CD14-positive monocyte (primary cell): Measurements from ENCODE around the gene HACD3. TPM values are rescaled to one million over a fixed set of nuclear protein-coding genes. Genes with fewer than 3 reads are reported as not detected.

Source experiments
- DNase-seq, 3 donors: peaks; one replicate each; pipeline ENCODE4 v3.0.0-alpha.2; 2011 to 2022
- H2AFZ ChIP-seq: 2 replicates; pipeline ENCODE4 v1.6.0; 2012; ENCODE audit warnings: mild to moderate bottlenecking, low read depth, low read length, inconsistent platforms; ENCODE audit not compliant: insufficient read depth, poor library complexity, severe bottlenecking
- H3K27ac ChIP-seq, 2 donors: 1 replicate in 1 of 2; 2 replicates in 1 of 2; pipeline ENCODE4 v1.5.1; 2012 to 2013; ENCODE audit warnings: low read length in 2 of 2, control low read depth in 1 of 2, inconsistent platforms in 1 of 2, low read depth in 1 of 2, mild to moderate bottlenecking in 1 of 2
- H3K27me3 ChIP-seq, 2 donors: one replicate each; pipeline versions ENCODE4 v1.6.0 to v1.6.1; 2011 to 2013; ENCODE audit warnings: low read length in 2 of 2; ENCODE audit not compliant: control insufficient read depth in 2 of 2, insufficient read depth in 2 of 2
- H3K36me3 ChIP-seq, 2 donors: replicated peaks in 1 of 2; 1 replicate in 1 of 2; 2 replicates in 1 of 2; pipeline versions ENCODE4 v1.5.1 to v1.6.1; 2012 to 2013; ENCODE audit warnings: low read length in 2 of 2, control low read depth in 1 of 2, inconsistent platforms in 1 of 2, mild to moderate bottlenecking in 1 of 2; ENCODE audit not compliant: insufficient read depth in 2 of 2, control insufficient read depth in 1 of 2
- H3K4me1 ChIP-seq, 2 donors: 1 replicate in 1 of 2; 2 replicates in 1 of 2; pipeline versions ENCODE4 v1.5.1 to v1.6.1; 2012 to 2013; ENCODE audit warnings: low read length in 2 of 2, control low read depth in 1 of 2, inconsistent platforms in 1 of 2, mild to moderate bottlenecking in 1 of 2, moderate library complexity in 1 of 2; ENCODE audit not compliant: insufficient read depth in 2 of 2, control insufficient read depth in 1 of 2
- H3K4me2 ChIP-seq: replicated peaks from 2 replicates; pipeline ENCODE3; 2012; ENCODE audit warnings: low read length, moderate library complexity, mild to moderate bottlenecking; ENCODE audit not compliant: poor library complexity, severe bottlenecking; ENCODE audit errors: extremely low read depth
- H3K4me3 ChIP-seq, 3 experiments: fragments of 200-600 bp in 1 of 3; sonication (generic) in 1 of 3; replicated peaks in 1 of 3; 1 replicate in 2 of 3; 2 replicates in 1 of 3; pipeline ENCODE4 v1.5.1; 2011 to 2013; ENCODE audit warnings: low read length in 3 of 3, mild to moderate bottlenecking in 3 of 3, control low read depth in 2 of 3, low read depth in 2 of 3, inconsistent platforms in 1 of 3, moderate library complexity in 1 of 3
- H3K79me2 ChIP-seq: 2 replicates; pipeline ENCODE4 v1.6.0; 2012; ENCODE audit warnings: mild to moderate bottlenecking, control low read depth, inconsistent platforms, low read length, moderate library complexity; ENCODE audit not compliant: insufficient read depth
- H3K9ac ChIP-seq: 2 replicates; pipeline ENCODE4 v1.6.0; 2017; ENCODE audit warnings: low read length, mild to moderate bottlenecking; ENCODE audit not compliant: insufficient read depth, poor library complexity, severe bottlenecking
- H3K9me3 ChIP-seq, 2 donors: replicated peaks in 1 of 2; 1 replicate in 1 of 2; 2 replicates in 1 of 2; pipeline versions ENCODE4 v1.5.1 to v1.6.1; 2012 to 2013; ENCODE audit warnings: low read length in 2 of 2, control low read depth in 1 of 2; ENCODE audit not compliant: control insufficient read depth in 1 of 2, insufficient read depth in 1 of 2
- H4K20me1 ChIP-seq: 2 replicates; pipeline ENCODE4 v1.6.0; 2012; ENCODE audit warnings: mild to moderate bottlenecking, low read length, control low read depth, moderate library complexity; ENCODE audit not compliant: insufficient read depth
- H3K27ac Mint-ChIP-seq, 7 donors: one replicate each; pipeline ENCODE4 v1.8.0; 2020; ENCODE audit warnings: mild to moderate bottlenecking in 7 of 7, mixed read lengths in 7 of 7, moderate library complexity in 6 of 7, inconsistent platforms in 2 of 7
- H3K27me3 Mint-ChIP-seq, 3 donors: one replicate each; pipeline ENCODE4 v1.8.0; 2021 to 2022; ENCODE audit warnings: low read depth in 3 of 3, mild to moderate bottlenecking in 3 of 3, mixed read lengths in 3 of 3, moderate library complexity in 3 of 3, inconsistent platforms in 1 of 3
- H3K36me3 Mint-ChIP-seq, 2 donors: one replicate each; pipeline ENCODE4 v1.8.0; 2020; ENCODE audit warnings: mixed read lengths in 2 of 2, inconsistent platforms in 1 of 2, mild to moderate bottlenecking in 1 of 2
- H3K4me1 Mint-ChIP-seq: one replicate; pipeline ENCODE4 v1.8.0; 2020; ENCODE audit warnings: mild to moderate bottlenecking, mixed read lengths
- H3K4me3 Mint-ChIP-seq, 2 donors: one replicate each; pipeline ENCODE4 v1.8.0; 2020; ENCODE audit warnings: mild to moderate bottlenecking in 2 of 2, mixed read lengths in 2 of 2, moderate library complexity in 1 of 2
- H3K9me3 Mint-ChIP-seq, 7 donors: one replicate each; pipeline ENCODE4 v1.8.0; 2020 to 2022; ENCODE audit warnings: mixed read lengths in 7 of 7, mild to moderate bottlenecking in 6 of 7, moderate library complexity in 6 of 7, inconsistent platforms in 2 of 7
- CTCF ChIP-seq: fragments of 200-600 bp; IDR thresholded peaks from one replicate; pipeline ENCODE4 v1.8.0; 2022; ENCODE audit warnings: antibody characterized with exemption, mild to moderate bottlenecking
- WGBS: methylation state at CpG from one replicate; pipeline ENCODE4 v1.1.5; 2013; ENCODE audit warnings: missing lambda C conversion rate; ENCODE audit not compliant: insufficient coverage; 5-methylcytosine and 5-hydroxymethylcytosine counted together
- intact Hi-C, 2 donors: fragments of 100-400 bp; cut with micrococcal nuclease; formaldehyde crosslinking; loops; one replicate each; pipeline versions ENCODE4 v1.15.0 to v1.15.1; 2023
- polyA plus RNA-seq, 3 donors: library from polyadenylated mRNA; depleted of rRNA in 1 of 3; unstranded in 2 of 3; stranded (reverse) in 1 of 3; fragments of 300-500 nt in 2 of 3; fragments of >200 nt in 1 of 3; fragmentation: Illumina TruSeq in 2 of 3; gene quantifications; 1 replicate in 2 of 3; 2 replicates in 1 of 3; pipeline ENCODE4 v1.2.3, GENCODE V29; 2012 to 2021

HACD3 gene
- polyA plus RNA-seq, 3 donors, result 2.4 to 12.1 (median 10.8) TPM

GRCh38 chr15:65580287-65580686, 50.0 kb downstream of the HACD3 start:
- no peak overlapping the region for H3K4me3 ChIP-seq
- Mint-ChIP-seq H3K36me3 (peaks cover 74 to 86% of the 10 kb centered on the region in 2 donors), H3K4me3 (no peak overlapping the region), H3K27me3 (no peaks in the 10 kb centered on the region), H3K27ac (no peak overlapping the region), H3K4me1 (peaks cover 12% of the 10 kb centered on the region), H3K9me3 (no peaks in the 10 kb centered on the region)
- no peaks in the 10 kb centered on the region for H3K79me2 ChIP-seq
- H3K9ac ChIP-seq, result no peak overlapping the region
- H4K20me1 ChIP-seq, result no peaks in the 10 kb centered on the region
- no peak overlapping the region for H3K4me2 ChIP-seq
- no peak for TF ChIP-seq CTCF
- intact Hi-C loops, result no loop called here
- DNase-seq, result no peak
- H3K4me1 ChIP-seq, result peaks cover 0 to 6% of the 10 kb centered on the region in 2 donors
- peaks cover 66 to 91% of the 10 kb centered on the region in 2 donors for H3K36me3 ChIP-seq
- H3K27me3 ChIP-seq, result no peaks in the 10 kb centered on the region
- no peak overlapping the region for H2AFZ ChIP-seq
- no peaks in the 10 kb centered on the region for H3K9me3 ChIP-seq
- no peak overlapping the region for H3K27ac ChIP-seq

DNA sequence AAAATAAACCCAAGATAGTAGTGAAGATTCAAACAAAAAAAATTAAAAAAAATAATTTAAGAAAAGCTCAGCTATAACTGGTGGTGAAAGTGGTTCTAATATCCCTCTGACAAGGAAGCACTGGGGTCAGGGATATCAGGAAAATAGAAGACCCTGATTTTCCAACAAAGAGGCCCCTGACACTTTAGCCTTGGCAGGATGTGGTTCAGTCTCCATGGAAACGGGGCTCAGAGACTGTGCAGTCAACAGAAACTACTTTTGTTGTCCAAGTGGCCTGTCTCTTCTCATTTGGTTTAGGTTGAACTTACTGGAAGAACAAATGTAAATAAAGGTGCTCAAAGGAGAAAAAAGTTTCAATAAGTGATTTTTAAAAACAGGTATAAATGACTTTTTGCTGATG, 53.4 kb downstream of the HACD3 start:
- H3K9ac ChIP-seq, result no peak overlapping the region
- Mint-ChIP-seq H3K36me3 (peaks cover 73 to 90% of the 10 kb centered on the region in 2 donors), H3K4me1 (no peaks in the 10 kb centered on the region), H3K4me3 (no peak overlapping the region), H3K27me3 (no peaks in the 10 kb centered on the region), H3K9me3 (no peaks in the 10 kb centered on the region), H3K27ac (peak overlapping the region in 1 of 7 donors; percentile 42)
- DNase-seq, result no peak
- H2AFZ ChIP-seq, result no peak overlapping the region
- WGBS, result 0% methylated on average over 1 of the region's 1 CpG
- no peaks in the 10 kb centered on the region for H3K4me1 ChIP-seq
- no peaks in the 10 kb centered on the region for H3K79me2 ChIP-seq
- H3K27me3 ChIP-seq, result no peaks in the 10 kb centered on the region
- TF ChIP-seq CTCF, result no peak
- no peaks in the 10 kb centered on the region for H3K9me3 ChIP-seq
- intact Hi-C loops, result no loop called here
- H3K4me3 ChIP-seq, result no peak overlapping the region
- no peak overlapping the region for H3K4me2 ChIP-seq
- H3K27ac ChIP-seq, result no peak overlapping the region
- no peaks in the 10 kb centered on the region for H4K20me1 ChIP-seq
- H3K36me3 ChIP-seq, result peaks cover 80 to 91% of the 10 kb centered on the region in 2 donors
